NCI-H2196 (cell line): ENCODE measurements around the gene PPP1R9B.

Experiments used
- DNase-seq: peaks from one replicate; lab custom pipeline; 2025; ENCODE audit not compliant: unreplicated experiment; lab: John Stamatoyannopoulos, UW

Gene PPP1R9B

DNA sequence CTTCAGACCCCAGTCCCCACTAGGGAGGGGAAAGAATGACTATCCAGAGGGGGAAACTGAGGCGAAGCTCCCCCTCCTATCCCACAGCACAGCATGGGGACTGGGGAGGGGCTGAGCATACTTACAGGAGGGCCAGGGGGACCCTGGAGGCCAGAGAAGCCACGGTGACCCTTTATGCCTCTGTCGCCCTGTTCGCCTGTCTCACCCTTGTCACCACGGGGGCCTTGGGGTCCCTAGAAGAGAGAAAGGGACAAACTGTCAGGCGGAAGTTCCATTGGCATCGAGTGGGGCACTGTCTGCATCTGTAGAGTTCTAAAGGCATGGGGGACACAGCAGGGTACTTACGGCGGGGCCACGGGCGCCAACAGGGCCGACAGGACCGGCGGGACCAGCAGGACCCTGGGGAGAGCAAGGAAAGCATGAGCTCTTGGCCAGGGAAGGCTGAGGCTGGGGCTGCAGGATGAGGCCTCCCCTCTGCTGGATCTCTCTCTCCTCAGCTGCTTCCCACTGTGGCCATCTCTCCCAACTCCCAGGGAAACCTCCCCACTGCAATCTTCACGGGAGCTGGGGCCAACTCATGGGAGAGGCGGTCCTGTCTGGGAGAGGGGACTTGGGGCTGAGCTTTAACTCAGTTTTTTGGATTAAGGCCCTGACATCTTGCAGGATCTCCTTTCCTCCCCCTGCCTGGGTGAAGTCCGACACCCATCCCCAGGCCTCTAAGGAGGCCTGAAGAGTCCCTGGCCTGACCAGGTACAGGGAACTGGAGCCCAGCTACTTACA is 37.5 kb upstream of the PPP1R9B start:
- DNase-seq = no peak

DNA sequence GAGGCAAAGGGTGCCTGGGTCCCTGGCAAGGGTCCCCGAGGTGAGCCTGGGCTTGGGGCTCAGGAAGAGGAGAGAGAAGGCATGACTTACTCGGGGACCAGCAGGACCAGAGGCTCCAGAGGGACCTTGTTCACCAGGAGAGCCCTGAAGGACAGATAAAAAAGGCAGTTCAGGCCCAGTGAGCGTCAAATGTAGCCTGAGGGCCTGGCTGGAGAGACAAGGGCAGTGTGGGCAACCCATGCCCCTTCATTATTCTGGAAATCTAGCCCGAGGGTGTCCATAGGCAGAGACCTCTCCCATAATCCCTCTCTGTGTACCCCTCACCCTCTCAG is 36.9 kb upstream of the PPP1R9B start:
- no peak for DNase-seq

DNA sequence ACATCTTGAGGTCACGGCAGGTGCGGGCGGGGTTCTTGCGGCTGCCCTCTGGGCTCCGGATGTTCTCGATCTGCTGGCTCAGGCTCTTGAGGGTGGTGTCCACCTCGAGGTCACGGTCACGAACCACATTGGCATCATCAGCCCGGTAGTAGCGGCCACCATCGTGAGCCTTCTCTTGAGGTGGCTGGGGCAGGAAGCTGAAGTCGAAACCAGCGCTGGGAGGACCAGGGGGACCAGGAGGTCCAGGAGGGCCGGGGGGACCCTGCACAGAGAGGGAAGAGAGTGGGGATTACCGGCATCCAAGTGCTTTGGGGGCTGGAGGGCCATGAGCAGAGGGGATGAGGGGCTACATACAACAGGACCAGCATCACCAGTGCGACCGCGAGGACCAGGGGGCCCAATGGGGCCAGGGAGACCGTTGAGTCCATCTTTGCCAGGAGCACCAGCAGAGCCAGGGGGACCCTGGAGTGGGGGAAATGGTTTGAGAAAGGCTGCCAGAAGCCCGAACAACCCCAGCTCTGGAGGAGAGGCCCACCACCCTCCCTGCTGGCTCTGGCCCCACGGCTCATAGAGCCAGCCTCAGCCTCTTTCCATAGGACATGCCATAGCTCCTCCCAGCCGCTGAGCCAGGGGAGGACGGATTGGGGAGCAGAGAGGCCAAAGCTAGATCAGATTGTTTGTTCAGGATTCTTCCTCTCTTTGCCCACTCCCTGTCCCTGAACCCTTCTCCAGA is 36.4 kb upstream of the PPP1R9B start:
- DNase-seq = no peak

DNA sequence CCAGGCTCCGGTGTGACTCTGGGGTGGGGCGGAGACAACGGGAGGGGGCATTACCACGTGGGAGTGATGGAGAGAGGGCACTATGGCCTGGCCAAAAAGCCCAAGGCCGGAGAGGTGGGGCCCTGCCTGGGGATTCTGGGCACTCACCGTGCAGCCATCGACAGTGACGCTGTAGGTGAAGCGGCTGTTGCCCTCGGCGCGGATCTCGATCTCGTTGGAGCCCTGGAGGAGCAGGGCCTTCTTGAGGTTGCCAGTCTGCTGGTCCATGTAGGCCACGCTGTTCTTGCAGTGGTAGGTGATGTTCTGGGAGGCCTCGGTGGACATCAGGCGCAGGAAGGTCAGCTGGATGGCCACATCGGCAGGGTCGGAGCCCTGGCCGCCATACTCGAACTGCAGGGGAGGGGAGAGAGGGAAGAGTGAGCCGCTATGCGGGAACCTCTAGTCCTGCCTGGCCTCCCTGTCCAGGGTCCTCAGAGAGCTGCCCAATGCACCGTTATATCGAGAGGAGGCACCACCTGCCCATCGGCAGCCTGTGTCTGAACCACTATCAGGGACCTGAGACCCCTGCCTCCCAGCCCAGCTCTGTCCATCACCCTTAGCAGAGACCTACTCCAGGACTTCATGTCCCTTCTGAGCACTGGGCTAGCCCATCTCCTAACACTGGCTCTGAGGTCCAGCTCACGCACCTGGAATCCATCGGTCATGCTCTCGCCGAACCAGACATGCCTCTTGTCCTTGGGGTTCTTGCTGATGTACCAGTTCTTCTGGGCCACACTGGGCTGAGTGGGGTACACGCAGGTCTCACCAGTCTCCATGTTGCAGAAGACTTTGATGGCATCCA is 35.4 kb upstream of the PPP1R9B start:
- no peak for DNase-seq

DNA sequence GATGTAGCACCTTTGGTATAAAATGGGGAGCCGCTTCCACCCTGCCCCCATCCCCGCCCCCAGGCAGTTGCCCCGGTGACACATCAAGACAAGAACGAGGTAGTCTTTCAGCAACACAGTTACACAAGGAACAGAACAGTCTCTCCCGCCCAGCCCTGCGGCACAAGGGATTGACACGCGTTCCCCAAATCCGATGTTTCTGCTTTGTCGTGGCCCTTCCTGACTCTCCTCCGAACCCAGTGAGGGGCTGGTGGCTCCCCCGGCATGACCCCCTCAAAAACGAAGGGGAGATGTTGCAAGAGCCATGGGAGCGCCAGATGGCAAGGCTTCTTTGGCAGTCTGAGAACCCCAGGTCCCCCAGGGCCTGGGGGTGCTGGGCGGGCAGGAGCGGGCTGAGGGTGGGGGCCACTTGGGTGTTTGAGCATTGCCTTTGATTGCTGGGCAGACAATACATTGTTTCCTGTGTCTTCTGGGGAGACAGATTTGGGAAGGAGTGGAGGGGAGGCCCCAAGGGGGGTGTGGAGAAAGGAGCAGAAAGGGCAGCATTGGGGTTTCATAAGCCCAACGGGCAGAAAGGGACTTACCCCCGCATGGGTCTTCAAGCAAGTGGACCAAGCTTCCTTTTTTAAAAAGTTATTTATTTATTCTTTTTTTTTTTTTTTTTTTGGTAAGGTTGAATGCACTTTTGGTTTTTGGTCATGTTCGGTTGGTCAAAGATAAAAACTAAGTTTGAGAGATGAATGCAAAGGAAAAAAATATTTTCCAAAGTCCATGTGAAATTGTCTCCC is 34.3 kb upstream of the PPP1R9B start:
- DNase-seq = no peak

GRCh38 chr17:50184064-50184463 is 33.6 kb upstream of the PPP1R9B start:
- DNase-seq = no peak

- DNase-seq = no peak
These were observed 33.0 kb upstream of the PPP1R9B start for GRCh38 chr17:50183421-50183994.

GRCh38 chr17:50182783-50183420 is 32.4 kb upstream of the PPP1R9B start:
- DNase-seq = no peak

GRCh38 chr17:50181591-50182560 is 31.4 kb upstream of the PPP1R9B start:
- no peak for DNase-seq

- DNase-seq = no peak
These were observed 30.7 kb upstream of the PPP1R9B start for GRCh38 chr17:50181144-50181543.

- no peak for DNase-seq
These were observed 30.1 kb upstream of the PPP1R9B start for GRCh38 chr17:50180620-50181019.

DNA sequence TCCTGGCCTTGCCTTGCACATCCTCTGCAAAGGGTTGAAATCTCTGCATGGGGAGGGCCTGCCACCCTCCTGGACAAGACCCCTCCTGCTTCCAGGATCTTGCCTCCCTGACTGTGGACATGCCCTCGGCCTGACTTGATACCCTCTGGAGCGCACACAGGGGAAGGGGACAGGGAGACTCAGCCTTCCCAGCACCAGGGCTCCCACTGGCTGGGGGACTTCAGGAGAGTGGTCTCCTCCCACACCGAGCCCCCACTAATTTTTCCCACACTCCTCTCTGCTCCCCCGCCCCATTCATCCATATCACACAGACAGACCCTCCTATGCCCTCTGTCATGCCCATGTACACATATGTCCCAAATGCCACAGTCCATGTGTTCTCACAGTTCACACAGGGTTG is 29.6 kb upstream of the PPP1R9B start:
- no peak for DNase-seq

DNA sequence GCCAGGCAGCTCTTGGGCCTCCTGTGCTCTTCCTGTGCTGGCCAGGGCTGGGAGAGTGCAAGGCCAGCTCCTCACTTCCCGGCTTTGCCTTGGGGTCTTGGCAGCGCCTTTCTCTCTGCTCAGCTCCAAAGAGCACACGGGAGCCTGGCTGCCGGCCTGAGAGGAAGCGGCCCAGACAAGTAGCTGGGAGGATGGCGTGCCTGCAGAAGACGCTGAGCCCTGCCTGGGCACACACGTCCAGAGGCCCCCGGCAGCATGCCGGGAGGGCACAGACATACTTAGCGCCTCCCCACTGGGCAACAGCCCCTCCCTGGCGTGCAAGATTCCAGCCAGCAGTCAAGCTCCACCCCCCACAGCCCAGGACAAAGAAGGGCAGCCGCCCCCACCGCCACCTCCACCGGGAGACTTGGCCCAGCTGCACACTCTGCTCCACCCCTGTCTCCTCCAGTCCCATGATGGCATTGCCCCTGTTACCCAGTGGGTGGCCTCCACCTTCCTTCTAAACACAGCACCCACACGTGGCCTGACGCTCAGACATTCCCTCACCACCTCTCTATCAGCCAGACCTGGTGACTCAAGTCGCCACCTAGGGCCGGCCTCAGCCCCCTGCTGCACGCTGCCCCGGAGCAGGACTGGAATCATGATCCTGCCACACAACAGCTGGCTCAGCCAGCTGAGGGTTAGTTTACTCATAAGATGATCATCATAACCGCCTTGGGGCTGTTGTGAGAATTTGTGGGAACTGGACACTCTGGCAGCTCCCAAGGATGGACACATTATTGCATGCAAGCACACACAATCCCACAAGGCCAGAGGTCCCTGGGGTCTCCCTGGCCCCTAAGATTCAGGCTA is 27.7 kb upstream of the PPP1R9B start:
- DNase-seq = peak; percentile 89

DNA sequence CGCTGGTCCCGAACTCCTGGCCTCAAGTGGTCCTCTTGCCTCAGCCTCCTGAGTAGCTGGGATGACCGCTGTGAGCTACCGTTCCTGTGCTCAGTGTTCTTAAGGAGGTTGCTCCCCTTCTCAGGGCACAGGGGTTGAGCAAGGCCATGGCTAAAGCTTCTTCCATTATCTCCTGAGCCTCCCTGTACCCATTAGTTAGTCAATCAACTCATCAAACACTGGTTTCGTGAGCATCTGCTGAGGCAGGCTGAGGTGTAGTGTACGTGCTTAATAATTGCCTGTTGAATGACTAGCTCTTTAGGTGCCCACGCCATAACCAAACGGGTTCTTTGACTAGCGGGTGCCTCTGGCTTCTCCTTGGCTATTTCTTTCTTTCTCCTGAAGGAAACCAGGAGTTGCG is 27.0 kb upstream of the PPP1R9B start:
- DNase-seq = peak; percentile 12

DNA sequence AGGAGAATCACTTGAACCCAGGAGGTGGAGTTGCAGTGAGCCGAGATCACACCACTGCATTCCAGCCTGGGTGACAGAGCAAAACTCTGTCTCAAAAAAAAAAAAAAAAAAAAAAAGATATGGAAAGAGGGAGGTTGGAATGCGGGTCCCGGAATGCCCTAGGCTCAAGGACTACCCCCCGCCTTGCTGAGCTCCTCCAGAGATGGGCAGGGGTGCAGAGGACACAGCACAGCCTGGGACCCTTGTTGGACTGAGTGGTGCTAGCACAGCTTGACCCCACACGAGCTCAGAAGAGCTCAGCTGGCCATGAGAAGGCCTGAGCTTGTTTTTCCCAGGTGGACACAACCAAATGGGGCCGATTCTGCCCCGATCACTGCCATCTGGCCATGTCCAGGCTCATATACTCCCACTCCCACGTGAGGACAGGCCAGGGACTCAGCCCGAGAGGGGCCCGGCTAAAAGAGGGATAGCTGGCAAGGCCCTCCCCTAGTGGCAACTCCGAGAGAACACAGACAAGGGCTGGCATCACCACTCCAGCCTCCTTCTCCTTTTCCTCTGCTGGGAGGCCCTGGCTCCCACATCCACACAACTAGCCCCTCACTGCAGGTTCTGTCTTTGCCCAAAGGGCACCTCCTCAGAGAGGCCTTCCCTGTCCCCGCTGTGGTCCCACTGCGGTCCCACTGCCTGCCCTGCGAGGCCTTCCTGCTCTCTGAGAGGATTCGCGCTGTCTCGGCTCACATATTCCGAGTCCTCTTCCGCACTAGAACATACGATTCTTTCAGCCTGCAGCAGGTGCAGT is 26.3 kb upstream of the PPP1R9B start:
- DNase-seq = no peak

DNA sequence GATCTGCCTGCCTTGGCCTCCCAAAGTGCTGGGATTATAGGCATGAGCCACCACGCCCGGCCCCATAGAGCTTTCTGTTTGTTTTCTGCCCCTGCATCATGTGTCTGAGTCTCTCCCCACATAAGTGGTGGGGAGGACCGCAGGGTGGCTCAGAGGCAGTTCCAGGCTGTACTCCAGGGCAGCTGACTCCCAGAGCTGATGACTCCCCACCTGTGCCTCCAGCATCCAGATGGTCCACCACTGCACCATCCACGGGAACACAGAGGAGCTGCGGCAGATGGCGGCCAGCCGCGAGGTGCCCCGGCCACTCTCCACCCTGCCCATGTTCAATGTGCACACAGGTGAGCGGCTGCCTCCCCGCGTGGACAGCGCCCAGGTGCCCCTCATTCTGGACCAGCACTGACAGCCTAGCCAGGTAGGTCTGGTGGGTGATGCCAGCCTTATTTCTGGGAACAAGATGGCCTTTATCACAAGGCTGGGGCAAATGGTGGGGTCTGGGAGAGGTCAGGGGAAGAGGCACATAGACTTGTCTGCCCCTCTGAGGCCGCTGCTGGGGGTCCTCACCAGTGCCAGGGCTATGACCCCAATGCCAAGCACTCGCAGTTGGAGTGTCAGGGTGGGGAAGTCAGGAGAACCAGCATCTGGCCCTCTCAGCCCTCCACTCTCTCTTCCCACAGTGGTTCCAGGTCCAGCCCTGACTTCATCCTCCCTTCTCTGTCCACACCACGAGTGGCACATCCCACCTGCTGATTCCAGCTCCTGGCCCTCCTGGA is 24.7 kb upstream of the PPP1R9B start:
- DNase-seq = no peak

DNA sequence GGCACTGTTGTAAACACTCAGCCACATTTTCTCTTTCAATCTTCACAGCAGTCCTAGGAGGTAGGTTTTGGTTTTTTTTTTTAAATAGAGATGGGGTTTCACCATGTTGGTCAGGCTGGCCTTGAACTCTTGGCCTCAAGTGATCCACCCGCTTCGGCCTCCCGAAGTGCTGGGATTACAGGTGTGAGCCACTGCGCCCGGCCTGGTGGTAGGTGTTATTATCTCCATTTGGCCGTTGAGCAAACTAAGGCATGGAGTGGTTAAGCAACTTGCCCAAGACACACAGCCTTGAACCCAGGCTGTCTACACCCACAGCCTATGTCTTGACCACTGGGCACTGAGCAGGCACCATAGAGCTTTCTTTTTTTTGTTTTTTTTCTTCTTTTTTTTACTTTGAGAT is 24.0 kb upstream of the PPP1R9B start:
- no peak for DNase-seq
